Measurements from ENCODE around the gene TMEM39B.
"Not testable (repeated sequence)": the region's sequence is repeated elsewhere in the genome, so short reads cannot be mapped to it uniquely, and the experiment has no call there.

Gene TMEM39B

GRCh38 chr1:32071758-32072621, 749 bp upstream of the TMEM39B start:
- DNase-seq (ENCODE audit: low read depth): no peak

GRCh38 chr1:32073299-32074229, 825 bp downstream of the TMEM39B start:
- DNase-seq (ENCODE audit: low read depth): no peak

GRCh38 chr1:32074841-32075240, 2.1 kb downstream of the TMEM39B start:
- DNase-seq (ENCODE audit: low read depth): no peak

GRCh38 chr1:32077451-32077850, 4.7 kb downstream of the TMEM39B start:
- DNase-seq (ENCODE audit: low read depth): no peak

GRCh38 chr1:32082022-32082421, 9.3 kb downstream of the TMEM39B start:
- no peak for DNase-seq (ENCODE audit: low read depth)

GRCh38 chr1:32086381-32086780, 13.6 kb downstream of the TMEM39B start:
- DNase-seq (ENCODE audit: low read depth): not testable (repeated sequence)

GRCh38 chr1:32091176-32091575, 18.4 kb downstream of the TMEM39B start:
- DNase-seq (ENCODE audit: low read depth): no peak

- DNase-seq (ENCODE audit: low read depth): no peak
Measured at GRCh38 chr1:32091591-32091990, 18.9 kb downstream of the TMEM39B start.

- DNase-seq (ENCODE audit: low read depth): no peak
Measured at GRCh38 chr1:32094746-32095521, 22.2 kb downstream of the TMEM39B start.

GRCh38 chr1:32099426-32099825, 26.7 kb downstream of the TMEM39B start:
- DNase-seq (ENCODE audit: low read depth): no peak

GRCh38 chr1:32100359-32100758, 27.6 kb downstream of the TMEM39B start:
- no peak for DNase-seq (ENCODE audit: low read depth)

- DNase-seq (ENCODE audit: low read depth): no peak
Measured at GRCh38 chr1:32100807-32101708, 28.3 kb downstream of the TMEM39B start.

- DNase-seq (ENCODE audit: low read depth): no peak
Measured at GRCh38 chr1:32104127-32104526, 31.4 kb downstream of the TMEM39B start.

- DNase-seq (ENCODE audit: low read depth): no peak
Measured at GRCh38 chr1:32105338-32105737, 32.6 kb downstream of the TMEM39B start.

GRCh38 chr1:32106663-32107275, 34.0 kb downstream of the TMEM39B start:
- no peak for DNase-seq (ENCODE audit: low read depth)

- DNase-seq (ENCODE audit: low read depth): peak; percentile 82
Measured at GRCh38 chr1:32107742-32108661, 35.3 kb downstream of the TMEM39B start, which contains the start of gene KPNA6. KPNA6 (plus strand) TSS chr1:32108056; CDS start chr1:32108131, 75 bp downstream.

- no peak for DNase-seq (ENCODE audit: low read depth)
Measured at GRCh38 chr1:32111040-32111623, 38.4 kb downstream of the TMEM39B start.

- DNase-seq (ENCODE audit: low read depth): no peak
Measured at GRCh38 chr1:32111789-32112188, 39.0 kb downstream of the TMEM39B start.

- no peak for DNase-seq (ENCODE audit: low read depth)
Measured at GRCh38 chr1:32112806-32113375, 40.2 kb downstream of the TMEM39B start.

Data from activated T-helper 9 cell treated with anti-CD3 and anti-CD28 coated beads, Interleukin-2, amount 50 U/mL, for 16 hours (primary cell).